Parathyroid adenoma (tissue), 2 donors: Measurements from ENCODE around the gene CCS.

Experiments used
- H2AFZ ChIP-seq: fragments of 300-600 bp; sonication (generic); one replicate; pipeline ENCODE4 v1.7.0; 2017; ENCODE audit warnings: antibody characterized with exemption, mild to moderate bottlenecking
- H3K27ac ChIP-seq: fragments of 300-600 bp; sonication (generic); one replicate; pipeline ENCODE4 v1.7.0; 2017
- H3K27me3 ChIP-seq: fragments of 300-600 bp; sonication (generic); one replicate; pipeline ENCODE4 v1.7.0; 2017; ENCODE audit warnings: low read length; ENCODE audit not compliant: control insufficient read depth, insufficient read depth
- H3K36me3 ChIP-seq: fragments of 300-600 bp; sonication (generic); one replicate; pipeline ENCODE4 v1.7.0; 2017; ENCODE audit warnings: low read length; ENCODE audit not compliant: control insufficient read depth, insufficient read depth
- H3K4me1 ChIP-seq: fragments of 300-600 bp; sonication (generic); one replicate; pipeline ENCODE4 v1.7.0; 2017; ENCODE audit warnings: control low read depth
- H3K4me2 ChIP-seq: fragments of 300-600 bp; sonication (generic); one replicate; pipeline ENCODE4 v1.7.0; 2017; ENCODE audit warnings: low read length
- H3K4me3 ChIP-seq: fragments of 300-600 bp; sonication (generic); one replicate; pipeline ENCODE4 v1.7.0; 2017; ENCODE audit warnings: low read depth, low read length
- H3K79me2 ChIP-seq: fragments of 300-600 bp; sonication (generic); one replicate; pipeline ENCODE4 v1.7.0; 2017; ENCODE audit warnings: control low read depth
- H3K9ac ChIP-seq: fragments of 300-600 bp; sonication (generic); one replicate; pipeline ENCODE4 v1.7.0; 2017; ENCODE audit warnings: mild to moderate bottlenecking
- H3K9me3 ChIP-seq: fragments of 300-600 bp; sonication (generic); one replicate; pipeline ENCODE4 v1.7.0; 2017; ENCODE audit warnings: low read length; ENCODE audit not compliant: control insufficient read depth
- TF ChIP-seq, protein P1 (sequence below): fragments of 300-600 bp; sonication (generic); IDR thresholded peaks from one replicate; pipeline ENCODE4 v1.7.0; 2017; ENCODE audit warnings: antibody characterized with exemption, mild to moderate bottlenecking
- donor health status: primary hyperparathyroidism.

Gene CCS

DNA sequence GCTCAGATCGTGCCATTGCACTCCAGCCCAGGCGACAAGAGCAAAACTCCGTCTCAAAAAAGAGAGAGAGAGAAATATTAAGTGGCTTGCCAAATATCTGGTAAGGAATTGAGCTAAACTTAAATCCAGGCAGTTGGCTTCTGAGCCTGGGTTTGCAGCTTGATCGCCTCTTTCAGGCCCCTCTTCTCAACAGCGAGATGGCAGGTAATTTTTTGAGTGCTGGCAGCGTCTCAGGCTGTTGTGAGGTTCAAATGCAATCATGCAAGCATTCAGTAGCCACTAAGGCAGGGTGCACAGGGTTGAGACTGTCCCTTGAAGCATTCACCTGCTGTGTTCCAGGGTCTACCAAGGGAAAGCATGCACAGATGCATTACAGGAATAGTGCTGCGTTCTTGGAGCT is 23.9 kb upstream of the CCS start:
- Histone ChIP-seq H2AFZ (no peak overlapping the region), H3K27ac (no peak overlapping the region), H3K36me3 (no peaks in the 10 kb centered on the region), H3K4me3 (no peak overlapping the region), H3K4me2 (no peak overlapping the region), H3K9ac (no peak overlapping the region), H3K9me3 (no peaks in the 10 kb centered on the region), H3K79me2 (no peaks in the 10 kb centered on the region), H3K27me3 (no peaks in the 10 kb centered on the region), H3K4me1 (no peaks in the 10 kb centered on the region)
- TF ChIP-seq, protein P1, sequence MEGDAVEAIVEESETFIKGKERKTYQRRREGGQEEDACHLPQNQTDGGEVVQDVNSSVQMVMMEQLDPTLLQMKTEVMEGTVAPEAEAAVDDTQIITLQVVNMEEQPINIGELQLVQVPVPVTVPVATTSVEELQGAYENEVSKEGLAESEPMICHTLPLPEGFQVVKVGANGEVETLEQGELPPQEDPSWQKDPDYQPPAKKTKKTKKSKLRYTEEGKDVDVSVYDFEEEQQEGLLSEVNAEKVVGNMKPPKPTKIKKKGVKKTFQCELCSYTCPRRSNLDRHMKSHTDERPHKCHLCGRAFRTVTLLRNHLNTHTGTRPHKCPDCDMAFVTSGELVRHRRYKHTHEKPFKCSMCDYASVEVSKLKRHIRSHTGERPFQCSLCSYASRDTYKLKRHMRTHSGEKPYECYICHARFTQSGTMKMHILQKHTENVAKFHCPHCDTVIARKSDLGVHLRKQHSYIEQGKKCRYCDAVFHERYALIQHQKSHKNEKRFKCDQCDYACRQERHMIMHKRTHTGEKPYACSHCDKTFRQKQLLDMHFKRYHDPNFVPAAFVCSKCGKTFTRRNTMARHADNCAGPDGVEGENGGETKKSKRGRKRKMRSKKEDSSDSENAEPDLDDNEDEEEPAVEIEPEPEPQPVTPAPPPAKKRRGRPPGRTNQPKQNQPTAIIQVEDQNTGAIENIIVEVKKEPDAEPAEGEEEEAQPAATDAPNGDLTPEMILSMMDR: no peak

- Histone ChIP-seq H3K4me2 (no peak overlapping the region), H3K27me3 (no peaks in the 10 kb centered on the region), H3K9me3 (no peaks in the 10 kb centered on the region), H3K79me2 (no peaks in the 10 kb centered on the region), H3K9ac (no peak overlapping the region), H3K4me3 (no peak overlapping the region), H3K27ac (no peak overlapping the region), H3K36me3 (no peaks in the 10 kb centered on the region), H3K4me1 (no peaks in the 10 kb centered on the region), H2AFZ (no peak overlapping the region)
- TF ChIP-seq, protein P1: no peak
These were observed 22.7 kb upstream of the CCS start for GRCh38 chr11:66570079-66570849.

- H3K4me3 ChIP-seq: no peak overlapping the region
- no peak overlapping the region for H2AFZ ChIP-seq
- no peaks in the 10 kb centered on the region for H3K4me1 ChIP-seq
- H3K79me2 ChIP-seq: no peaks in the 10 kb centered on the region
- no peaks in the 10 kb centered on the region for H3K27me3 ChIP-seq
- TF ChIP-seq, protein P1: no peak
- H3K27ac ChIP-seq: no peak overlapping the region
- H3K4me2 ChIP-seq: no peak overlapping the region
- no peaks in the 10 kb centered on the region for H3K36me3 ChIP-seq
- H3K9me3 ChIP-seq: no peaks in the 10 kb centered on the region
- no peak overlapping the region for H3K9ac ChIP-seq
These were observed 22.2 kb upstream of the CCS start for GRCh38 chr11:66570850-66571180.

DNA sequence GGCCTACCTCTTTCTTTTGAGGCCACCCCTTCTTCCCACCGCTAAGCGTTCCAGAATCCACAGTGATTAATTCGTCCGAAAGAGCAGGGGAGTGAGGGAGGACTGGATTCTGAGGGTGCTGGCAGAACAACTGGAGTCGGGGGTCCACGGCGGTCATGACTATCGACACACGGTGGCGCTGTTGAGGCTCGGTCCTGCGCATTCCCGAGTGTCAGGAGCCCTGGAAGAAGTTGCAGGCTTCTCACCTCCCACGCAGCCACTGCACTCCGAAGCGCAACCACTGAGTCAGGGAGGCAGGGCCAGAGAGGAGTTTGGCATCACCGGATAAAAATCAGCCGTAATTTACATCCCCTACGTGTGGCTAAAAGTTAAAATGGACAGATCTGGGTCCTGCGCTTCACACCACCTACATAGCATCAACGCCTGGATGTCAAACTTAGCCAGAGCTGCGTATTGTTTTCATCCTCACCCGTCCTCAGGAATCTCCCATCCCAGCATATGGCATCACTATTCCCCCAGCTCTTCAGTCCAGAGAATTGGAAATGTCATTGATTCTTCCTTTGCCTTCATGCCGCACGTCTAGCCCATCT is 13.9 kb upstream of the CCS start:
- Histone ChIP-seq H2AFZ (peak overlapping the region; percentile 33), H3K36me3 (no peaks in the 10 kb centered on the region), H3K79me2 (no peaks in the 10 kb centered on the region), H3K9me3 (no peaks in the 10 kb centered on the region), H3K27me3 (no peaks in the 10 kb centered on the region), H3K4me2 (no peak overlapping the region), H3K4me1 (no peaks in the 10 kb centered on the region), H3K27ac (no peak overlapping the region), H3K4me3 (no peak overlapping the region), H3K9ac (no peak overlapping the region)
- TF ChIP-seq, protein P1: peak; percentile 62

- no peaks in the 10 kb centered on the region for H3K36me3 ChIP-seq
- H3K27me3 ChIP-seq: no peaks in the 10 kb centered on the region
- no peaks in the 10 kb centered on the region for H3K4me1 ChIP-seq
- H3K4me3 ChIP-seq: no peak overlapping the region
- no peak overlapping the region for H2AFZ ChIP-seq
- no peak overlapping the region for H3K9ac ChIP-seq
- H3K4me2 ChIP-seq: no peak overlapping the region
- no peaks in the 10 kb centered on the region for H3K79me2 ChIP-seq
- TF ChIP-seq, protein P1: no peak
- no peaks in the 10 kb centered on the region for H3K9me3 ChIP-seq
- H3K27ac ChIP-seq: no peak overlapping the region
These were observed 12.2 kb upstream of the CCS start for GRCh38 chr11:66580803-66581202.
